T-helper 2 cell treated with Interferon-gamma antibody and Interleukin-4, amounts not matched to agents 5 μg/mL and 100 μg/mL, for 36 hours (primary cell): ENCODE results near the gene MAGI3.
"Not testable (repeated sequence)": the region's sequence is repeated elsewhere in the genome, so short reads cannot be mapped to it uniquely, and the experiment has no call there.

ENCODE experiments used
- DNase-seq: peaks from one replicate; pipeline ENCODE4 v3.0.0; 2021; ENCODE audit warnings: low spot score
- H3K27ac Mint-ChIP-seq: one replicate; pipeline ENCODE4 v1.8.0; 2021; ENCODE audit warnings: mild to moderate bottlenecking, mixed read lengths
- H3K27me3 Mint-ChIP-seq: one replicate; pipeline ENCODE4 v1.8.0; 2021; ENCODE audit warnings: low read depth, mixed read lengths
- H3K36me3 Mint-ChIP-seq: one replicate; pipeline ENCODE4 v1.8.0; 2021; ENCODE audit warnings: low read depth, mixed read lengths
- H3K4me1 Mint-ChIP-seq: one replicate; pipeline ENCODE4 v1.8.0; 2021; ENCODE audit warnings: low read depth, mixed read lengths
- H3K4me3 Mint-ChIP-seq: one replicate; pipeline ENCODE4 v1.8.0; 2022; ENCODE audit warnings: mild to moderate bottlenecking, moderate library complexity, mixed read lengths
- H3K9me3 Mint-ChIP-seq: one replicate; pipeline ENCODE4 v1.8.0; 2021; ENCODE audit warnings: mixed read lengths

MAGI3 gene

DNA sequence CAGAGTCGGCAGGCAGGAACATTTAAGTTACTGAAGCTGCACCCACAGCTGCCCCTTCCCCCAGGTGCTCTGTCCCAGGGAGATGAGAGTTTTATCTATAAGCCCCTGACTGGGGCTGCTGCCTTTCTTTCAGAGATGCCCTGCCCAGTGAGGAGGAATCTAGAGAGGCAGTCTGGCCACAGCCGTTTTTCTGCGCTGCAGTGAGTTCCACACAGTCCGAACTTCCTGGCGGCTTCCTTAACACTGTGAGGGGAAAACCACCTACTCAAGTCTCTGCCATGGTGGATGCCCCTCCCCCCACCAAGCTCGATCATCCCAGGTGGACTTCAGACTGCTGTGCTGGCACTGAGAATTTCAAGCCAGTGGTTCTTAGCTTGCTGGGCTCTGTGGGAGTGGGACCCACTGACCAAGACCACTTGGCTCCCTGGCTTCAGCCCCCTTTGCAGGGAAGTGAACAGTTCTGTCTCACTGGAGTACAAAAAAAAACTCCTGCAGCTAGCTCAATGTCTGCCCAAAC lies 185.5 kb downstream of the MAGI3 start:
- not testable (repeated sequence) for DNase-seq, H3K9me3 Mint-ChIP-seq, H3K27ac Mint-ChIP-seq, H3K4me1 Mint-ChIP-seq, H3K27me3 Mint-ChIP-seq, H3K36me3 Mint-ChIP-seq, H3K4me3 Mint-ChIP-seq

DNA sequence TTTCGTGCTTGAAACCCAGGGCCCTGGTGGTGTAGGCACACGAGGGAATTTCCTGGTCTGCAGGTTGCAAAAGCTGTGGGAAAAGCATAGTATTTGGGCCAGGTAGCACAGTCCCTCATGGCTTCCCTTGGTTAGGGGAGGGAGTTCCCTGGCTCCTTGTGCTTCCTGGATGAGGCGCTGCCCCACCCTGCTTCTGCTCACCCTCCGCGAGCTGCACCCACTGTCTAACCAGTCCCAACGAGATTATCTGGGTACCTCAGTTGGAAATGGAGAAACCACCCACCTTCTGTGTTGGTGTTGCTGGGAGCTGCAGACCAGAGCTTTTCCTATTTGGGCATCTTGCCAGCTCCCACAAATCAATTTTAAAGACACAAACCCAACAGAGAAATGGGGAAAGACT lies 186.0 kb downstream of the MAGI3 start:
- H3K4me1 Mint-ChIP-seq = no peaks in the 10 kb centered on the region
- H3K36me3 Mint-ChIP-seq = no peaks in the 10 kb centered on the region
- no peak overlapping the region for H3K4me3 Mint-ChIP-seq
- DNase-seq = no peak
- H3K9me3 Mint-ChIP-seq = peaks cover 9% of the 10 kb centered on the region
- no peaks in the 10 kb centered on the region for H3K27me3 Mint-ChIP-seq
- H3K27ac Mint-ChIP-seq = no peak overlapping the region

DNA sequence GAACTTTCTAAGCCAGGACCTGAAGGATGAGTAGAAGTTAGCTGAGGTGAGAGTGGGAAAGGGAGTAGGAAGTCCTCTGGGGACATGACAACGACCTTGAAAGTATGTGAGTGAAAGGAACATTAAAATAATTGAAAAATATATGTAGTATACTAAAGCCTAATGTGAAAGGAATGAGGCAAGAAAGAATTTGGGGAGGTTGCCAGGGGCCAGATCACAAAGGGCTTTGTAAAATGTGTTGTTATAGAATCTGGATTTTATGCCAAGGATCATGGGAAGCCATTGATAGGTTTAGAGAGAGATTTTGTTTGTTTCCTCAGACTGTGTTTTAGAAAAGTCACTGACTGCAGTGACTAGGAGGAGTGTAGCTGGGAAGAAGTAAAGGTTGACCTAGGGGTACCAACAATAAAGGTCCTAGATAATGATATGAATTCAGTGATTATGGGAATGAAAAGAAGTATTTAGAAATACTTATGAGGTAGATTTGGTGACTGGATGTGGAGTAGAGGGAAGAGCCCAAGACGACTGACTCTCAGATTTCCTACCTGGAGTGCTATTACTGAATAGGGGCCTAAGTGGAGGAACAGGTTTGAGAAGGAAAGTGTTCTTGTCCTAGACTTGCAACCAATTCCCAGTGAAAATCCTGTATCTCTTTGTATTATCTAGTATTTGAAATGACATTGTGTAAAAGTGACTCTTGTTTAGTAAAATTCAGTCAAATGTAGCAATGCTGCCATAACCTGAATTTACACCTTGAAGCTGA lies 189.1 kb downstream of the MAGI3 start:
- Mint-ChIP-seq H3K4me1 (no peaks in the 10 kb centered on the region), H3K36me3 (no peaks in the 10 kb centered on the region), H3K27me3 (no peaks in the 10 kb centered on the region), H3K27ac (no peak overlapping the region), H3K9me3 (no peaks in the 10 kb centered on the region), H3K4me3 (no peak overlapping the region)
- DNase-seq = no peak

DNA sequence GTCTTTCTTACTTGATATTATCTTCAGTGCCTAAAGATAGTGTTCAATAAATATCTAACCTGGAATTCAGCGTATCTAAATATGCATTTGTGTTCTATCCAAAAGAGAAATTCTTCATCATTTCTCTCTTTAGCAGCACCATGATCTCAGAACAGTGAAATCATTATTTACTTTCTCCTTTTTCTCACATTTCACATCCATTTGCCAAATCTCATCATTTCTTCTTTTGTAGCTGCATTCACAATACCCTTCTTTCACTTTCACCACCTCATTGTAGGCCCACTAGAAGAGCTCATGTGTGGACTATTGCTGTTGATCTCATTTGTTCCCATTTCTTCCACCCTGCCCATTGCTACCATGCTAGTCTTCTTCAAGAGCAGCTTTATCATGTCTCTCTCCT lies 191.0 kb downstream of the MAGI3 start:
- DNase-seq = no peak
- Mint-ChIP-seq H3K36me3 (no peaks in the 10 kb centered on the region), H3K27me3 (no peaks in the 10 kb centered on the region), H3K9me3 (no peaks in the 10 kb centered on the region), H3K27ac (no peak overlapping the region), H3K4me1 (no peaks in the 10 kb centered on the region), H3K4me3 (no peak overlapping the region)

DNA sequence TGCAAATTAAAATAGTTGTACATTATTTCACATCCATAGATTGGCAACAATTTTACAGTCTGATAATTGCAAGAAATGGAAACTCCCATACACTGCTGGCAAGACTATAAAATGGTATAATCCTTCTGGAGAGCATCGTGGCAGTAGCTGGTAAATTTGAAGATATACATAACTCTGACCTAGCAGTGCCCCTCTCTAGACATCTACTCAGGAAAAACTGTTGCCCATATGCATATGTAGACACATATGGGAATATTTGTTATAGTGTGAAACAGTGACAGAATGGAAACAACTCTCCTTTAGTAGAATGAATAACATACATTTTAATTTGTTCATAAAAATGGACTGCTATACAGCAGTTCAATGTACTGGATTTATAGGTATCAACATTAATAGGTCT lies 191.8 kb downstream of the MAGI3 start:
- Mint-ChIP-seq H3K27me3 (no peaks in the 10 kb centered on the region), H3K27ac (no peak overlapping the region), H3K36me3 (no peaks in the 10 kb centered on the region), H3K4me3 (no peak overlapping the region), H3K9me3 (no peaks in the 10 kb centered on the region), H3K4me1 (no peaks in the 10 kb centered on the region)
- DNase-seq = no peak

DNA sequence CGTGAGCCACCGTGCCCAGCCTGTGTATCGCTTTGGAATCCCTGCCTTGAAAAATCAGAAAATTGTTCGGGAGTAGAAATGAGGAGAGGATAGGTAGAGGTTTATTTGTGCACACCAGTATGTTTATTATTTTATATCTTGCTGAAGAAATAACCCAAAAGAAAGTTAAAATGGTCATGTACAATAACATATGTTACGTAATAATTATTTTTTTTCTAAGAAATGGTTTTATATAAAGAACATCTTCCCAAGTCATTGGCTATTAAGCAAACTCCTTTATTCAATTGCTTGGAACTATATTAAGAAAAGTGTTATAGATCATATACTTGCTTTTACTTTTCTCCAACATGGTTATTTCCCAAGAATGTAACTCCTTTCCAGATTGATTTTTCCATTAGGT lies 197.2 kb downstream of the MAGI3 start:
- DNase-seq = no peak
- no peak overlapping the region for H3K4me3 Mint-ChIP-seq
- H3K4me1 Mint-ChIP-seq = no peaks in the 10 kb centered on the region
- no peaks in the 10 kb centered on the region for H3K36me3 Mint-ChIP-seq
- H3K27ac Mint-ChIP-seq = no peak overlapping the region
- no peaks in the 10 kb centered on the region for H3K9me3 Mint-ChIP-seq
- H3K27me3 Mint-ChIP-seq = no peaks in the 10 kb centered on the region

DNA sequence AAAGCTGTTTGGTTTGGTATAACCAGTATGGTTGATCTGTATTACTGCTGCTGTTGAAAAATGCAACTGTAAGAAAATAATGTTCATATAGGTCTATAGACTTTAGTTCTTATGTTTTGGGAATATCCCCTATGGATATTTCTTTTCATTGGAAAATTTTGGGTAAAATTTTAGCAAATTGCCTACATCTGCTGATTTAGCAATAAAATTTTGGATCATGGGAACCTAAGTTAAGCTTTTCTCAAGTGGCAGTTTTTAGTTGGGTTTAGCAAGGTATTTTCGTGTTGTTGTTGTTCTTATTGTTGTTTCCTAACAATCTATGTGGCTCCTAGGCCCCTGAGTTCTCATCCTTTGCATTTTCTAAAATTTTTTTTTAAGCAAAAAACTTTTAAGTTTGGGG lies 201.9 kb downstream of the MAGI3 start:
- H3K36me3 Mint-ChIP-seq = peaks cover 6% of the 10 kb centered on the region
- H3K4me3 Mint-ChIP-seq = no peak overlapping the region

DNA sequence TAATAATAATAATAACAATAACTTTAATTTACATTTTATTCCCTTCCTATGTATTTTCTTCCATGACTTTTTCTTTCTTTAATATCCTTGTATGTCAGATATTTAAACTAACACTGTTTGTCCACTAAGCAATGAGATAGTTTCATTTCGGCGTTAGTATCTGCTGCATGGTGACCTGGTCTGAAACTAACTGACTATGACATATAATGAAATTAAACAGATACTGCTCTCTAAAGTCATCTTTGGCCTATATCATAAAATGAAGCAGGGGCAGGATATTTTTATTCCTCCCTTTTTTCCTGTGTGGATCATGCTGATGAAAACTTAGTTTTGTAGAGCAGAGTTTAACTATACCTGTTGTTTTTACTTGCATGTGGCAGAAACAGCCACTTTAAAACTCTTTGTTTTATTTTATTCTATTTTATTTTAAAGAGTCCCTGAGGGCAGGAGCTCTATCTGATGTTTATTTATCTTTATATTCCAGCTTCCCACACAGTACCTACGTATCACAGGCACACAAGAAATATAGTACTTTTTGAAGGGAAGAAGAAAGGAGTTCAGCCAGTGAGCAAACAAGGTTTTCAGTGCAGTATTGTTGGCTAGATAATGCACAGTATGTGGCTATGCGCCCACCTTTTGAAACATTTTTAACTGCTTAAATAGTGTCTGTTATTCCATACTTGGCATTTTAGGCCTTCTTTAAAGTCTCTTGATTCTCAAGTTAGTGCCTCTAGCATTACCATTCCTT lies 203.4 kb downstream of the MAGI3 start:
- no peaks in the 10 kb centered on the region for H3K27me3 Mint-ChIP-seq
- no peak overlapping the region for H3K4me3 Mint-ChIP-seq
- H3K36me3 Mint-ChIP-seq = peaks cover 8% of the 10 kb centered on the region
- DNase-seq = no peak
- peaks cover 20% of the 10 kb centered on the region for H3K9me3 Mint-ChIP-seq
- H3K4me1 Mint-ChIP-seq = no peaks in the 10 kb centered on the region
- H3K27ac Mint-ChIP-seq = no peak overlapping the region

More for the DNA sequence above, 201.9 kb downstream of the MAGI3 start:
- DNase-seq = no peak
- H3K4me1 Mint-ChIP-seq = no peaks in the 10 kb centered on the region
- H3K27ac Mint-ChIP-seq = no peak overlapping the region
- H3K9me3 Mint-ChIP-seq = peaks cover 8% of the 10 kb centered on the region
- H3K27me3 Mint-ChIP-seq = no peaks in the 10 kb centered on the region

DNA sequence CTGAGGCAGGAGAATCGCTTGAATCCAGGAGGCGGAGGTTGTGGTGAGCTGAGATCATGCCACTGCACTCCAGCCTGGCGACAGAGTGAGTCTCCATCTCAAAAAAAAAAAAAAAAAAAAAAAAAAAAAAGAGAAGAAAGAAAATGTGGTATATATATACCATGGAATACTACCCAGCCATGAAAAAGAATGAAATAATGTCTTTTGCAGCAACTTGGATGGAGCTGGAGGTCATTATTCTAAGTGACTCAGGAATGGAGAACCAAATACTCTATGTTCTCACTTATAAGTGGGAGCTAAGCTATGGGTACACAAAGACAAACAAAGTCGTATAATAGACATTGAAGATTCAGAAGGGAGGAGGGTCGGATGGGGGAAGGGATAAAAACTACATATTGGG lies 214.2 kb downstream of the MAGI3 start:
- not testable (repeated sequence) for H3K27me3 Mint-ChIP-seq, H3K27ac Mint-ChIP-seq, H3K36me3 Mint-ChIP-seq, H3K4me3 Mint-ChIP-seq, DNase-seq
- Mint-ChIP-seq H3K9me3 (peaks cover 22% of the 10 kb centered on the region), H3K4me1 (peaks cover 11% of the 10 kb centered on the region)

DNA sequence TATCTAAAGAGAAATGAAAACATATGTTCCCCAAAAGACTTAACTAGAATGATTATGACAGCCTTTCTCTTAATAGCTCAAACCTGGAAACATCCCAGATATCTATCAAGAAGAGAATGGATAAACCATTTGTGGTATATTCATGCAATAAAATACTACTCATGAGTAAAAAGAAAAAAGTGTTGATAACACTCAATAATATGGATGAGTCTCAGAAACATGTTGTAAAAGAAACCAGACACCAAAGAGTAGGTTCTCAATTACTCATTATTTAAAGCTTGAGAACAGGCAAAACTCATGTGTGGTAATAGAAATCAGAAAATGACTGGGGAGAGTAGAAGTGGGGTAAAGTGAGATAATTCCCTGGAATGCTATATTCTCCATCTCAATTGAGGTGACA lies 214.8 kb downstream of the MAGI3 start:
- no peak overlapping the region for H3K4me3 Mint-ChIP-seq

DNA sequence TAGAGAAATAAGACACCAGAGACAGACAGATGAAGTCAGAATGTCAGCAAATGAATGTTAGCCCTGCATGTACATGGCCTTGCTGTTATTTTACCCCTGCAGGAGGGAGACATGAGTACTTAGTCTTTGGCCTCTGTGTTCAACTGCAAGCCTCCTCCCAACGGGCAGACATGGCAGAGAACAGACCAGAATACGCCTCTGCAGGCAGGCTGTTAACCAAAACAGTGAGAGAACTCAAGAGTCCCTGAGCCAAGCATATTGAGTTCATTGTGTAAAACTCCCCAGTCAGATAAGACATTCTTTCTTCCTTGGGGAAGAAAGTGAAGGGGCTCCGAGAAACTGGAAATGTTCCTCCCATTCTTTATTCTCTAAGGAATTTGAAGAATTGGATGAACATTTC lies 218.1 kb downstream of the MAGI3 start:
- H3K27me3 Mint-ChIP-seq = no peaks in the 10 kb centered on the region
- H3K36me3 Mint-ChIP-seq = peaks cover under 1% of the 10 kb centered on the region

More for the DNA sequence above, 214.8 kb downstream of the MAGI3 start:
- no peak for DNase-seq
- Mint-ChIP-seq H3K4me1 (peaks cover 11% of the 10 kb centered on the region), H3K27ac (no peak overlapping the region), H3K36me3 (peaks cover 8% of the 10 kb centered on the region), H3K9me3 (peaks cover 22% of the 10 kb centered on the region), H3K27me3 (no peaks in the 10 kb centered on the region)

DNA sequence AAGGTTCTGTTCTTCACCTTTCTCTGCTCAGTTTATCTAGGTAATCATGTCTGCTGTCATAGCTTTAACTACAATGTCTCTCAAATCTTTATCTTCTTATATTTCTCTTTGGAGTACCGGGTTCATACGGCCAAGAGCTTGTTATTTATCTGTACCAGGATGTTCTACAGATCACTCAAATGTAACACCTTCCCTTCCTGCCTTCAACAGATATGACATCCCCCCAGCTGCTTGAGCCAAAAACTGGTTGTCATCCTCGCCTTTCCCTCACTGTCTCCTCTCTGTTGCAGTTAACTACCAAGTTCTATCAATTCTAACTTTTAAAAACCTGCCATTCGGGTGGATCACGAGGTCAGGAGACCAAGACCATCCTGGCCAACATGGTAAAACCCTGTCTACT lies 220.1 kb downstream of the MAGI3 start:
- no peaks in the 10 kb centered on the region for H3K4me1 Mint-ChIP-seq
- H3K36me3 Mint-ChIP-seq = no peaks in the 10 kb centered on the region
- no peak overlapping the region for H3K27ac Mint-ChIP-seq
- H3K9me3 Mint-ChIP-seq = no peaks in the 10 kb centered on the region
- H3K4me3 Mint-ChIP-seq = no peak overlapping the region
- DNase-seq = no peak
- H3K27me3 Mint-ChIP-seq = no peaks in the 10 kb centered on the region

More for the DNA sequence above, 218.1 kb downstream of the MAGI3 start:
- Mint-ChIP-seq H3K27ac (no peak overlapping the region), H3K4me1 (no peaks in the 10 kb centered on the region), H3K4me3 (no peak overlapping the region), H3K9me3 (peaks cover 7% of the 10 kb centered on the region)
- DNase-seq = no peak

DNA sequence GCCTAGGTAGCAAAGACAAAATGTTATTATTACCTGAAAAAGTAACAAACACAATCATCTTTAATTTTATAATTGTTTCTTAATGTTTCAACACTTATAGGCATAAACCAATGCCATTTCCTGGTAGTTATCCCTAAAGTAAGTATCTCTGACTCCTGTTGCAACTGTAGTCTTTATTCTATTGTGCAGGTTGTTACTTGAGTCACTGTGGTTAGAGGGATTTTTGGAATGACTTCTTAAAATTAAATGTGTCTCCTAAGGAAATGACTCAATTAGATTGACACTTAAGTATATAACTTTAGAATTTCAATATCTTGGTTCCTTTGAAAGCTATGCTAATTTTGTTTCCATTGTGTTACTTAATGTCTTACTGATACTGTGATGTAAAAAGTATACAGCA lies 225.1 kb downstream of the MAGI3 start:
- DNase-seq = no peak

DNA sequence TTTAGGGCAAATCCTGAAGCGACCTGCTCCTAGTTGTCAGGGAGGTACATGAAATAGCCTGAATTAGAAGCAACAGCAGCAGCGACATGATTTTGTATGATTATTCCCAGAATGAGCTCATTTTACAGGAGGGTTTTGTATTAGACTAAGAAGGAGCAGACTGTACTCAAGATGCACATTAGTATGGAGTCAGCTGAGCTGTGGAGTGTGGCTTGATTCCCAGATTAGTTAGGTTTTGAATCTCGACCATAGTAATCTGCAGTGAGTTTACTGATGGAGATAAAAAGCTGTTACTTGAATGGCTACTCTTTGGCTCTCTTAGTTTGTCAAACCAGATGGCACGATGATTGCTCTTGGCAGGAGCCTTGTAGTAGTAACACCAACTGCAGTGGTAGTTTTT lies 225.8 kb downstream of the MAGI3 start:
- no peaks in the 10 kb centered on the region for H3K4me1 Mint-ChIP-seq
- H3K27me3 Mint-ChIP-seq = no peaks in the 10 kb centered on the region
- DNase-seq = no peak
- H3K27ac Mint-ChIP-seq = no peak overlapping the region
- H3K36me3 Mint-ChIP-seq = no peaks in the 10 kb centered on the region
- H3K9me3 Mint-ChIP-seq = no peaks in the 10 kb centered on the region
- no peak overlapping the region for H3K4me3 Mint-ChIP-seq

More for the DNA sequence above, 225.1 kb downstream of the MAGI3 start:
- Mint-ChIP-seq H3K27me3 (no peaks in the 10 kb centered on the region), H3K27ac (no peak overlapping the region), H3K4me1 (no peaks in the 10 kb centered on the region), H3K36me3 (no peaks in the 10 kb centered on the region), H3K9me3 (no peaks in the 10 kb centered on the region), H3K4me3 (no peak overlapping the region)
